ENCODE data around the gene PAPSS2. TPM values are rescaled to one million over a fixed set of nuclear protein-coding genes. Genes with fewer than 3 reads are reported as not detected.
A peak's percentile ranks its signal among the peaks of the same experiment; 100 is the strongest.

Gene PAPSS2
- total and polyA plus RNA-seq, 4 donors, result 24.3 to 86.5 (median 59.3) TPM

GRCh38 chr10:87626422-87626892, 33.2 kb upstream of the PAPSS2 start:
- no peaks in the 10 kb centered on the region for H3K9me3 ChIP-seq (ENCODE audit: control insufficient read depth in 4 of 4, low read length in 3 of 4)
- DNase-seq (ENCODE audit: low spot score), result no peak

GRCh38 chr10:87630171-87630570, 29.5 kb upstream of the PAPSS2 start:
- H3K9ac ChIP-seq (ENCODE audit: low read depth in 1 of 2, low read length in 2 of 2), result no peak overlapping the region
- no peaks in the 10 kb centered on the region for H3K27me3 ChIP-seq (ENCODE audit: control insufficient read depth in 4 of 4, insufficient read depth in 4 of 4, low read length in 3 of 4)
- no peaks in the 10 kb centered on the region for H3K36me3 ChIP-seq (ENCODE audit: control insufficient read depth in 4 of 4, insufficient read depth in 3 of 4, low read depth in 1 of 4, low read length in 3 of 4)
- no peak overlapping the region for H3K4me3 ChIP-seq (ENCODE audit: low read depth in 1 of 3, low read length in 3 of 3)
- H3K9me3 ChIP-seq (ENCODE audit: control insufficient read depth in 4 of 4, low read length in 3 of 4), result no peaks in the 10 kb centered on the region
- TF ChIP-seq SP1 (IDR thresholded peaks at IDR 0.05), result no peak
- TF ChIP-seq RXRA (IDR thresholded peaks at IDR 0.05), result no peak
- TF ChIP-seq RAD21 (IDR thresholded peaks at IDR 0.05), result no peak
- no peak for TF ChIP-seq TAF1 (conservative IDR thresholded peaks at IDR 0.05)
- WGBS, result 93% methylated on average over 7 of the region's 7 CpGs
- no peak for DNase-seq (ENCODE audit: low spot score)
- peaks cover 0 to 4% (median 4%) of the 10 kb centered on the region in 4 donors for H3K4me1 ChIP-seq (ENCODE audit: control insufficient read depth in 4 of 4, insufficient read depth in 4 of 4, low read length in 3 of 4)
- no peak overlapping the region for H3K27ac ChIP-seq (ENCODE audit: low read depth in 1 of 2, low read length in 2 of 2)

More at GRCh38 chr10:87626422-87626892, 33.2 kb upstream of the PAPSS2 start:
- Histone ChIP-seq H3K4me3 (ENCODE audit: low read depth in 1 of 3, low read length in 3 of 3) (no peak overlapping the region), H3K27me3 (ENCODE audit: control insufficient read depth in 4 of 4, insufficient read depth in 4 of 4, low read length in 3 of 4) (no peaks in the 10 kb centered on the region), H3K4me1 (ENCODE audit: control insufficient read depth in 4 of 4, insufficient read depth in 4 of 4, low read length in 3 of 4) (peaks cover 0 to 4% (median 0%) of the 10 kb centered on the region in 4 donors), H3K9ac (ENCODE audit: low read depth in 1 of 2, low read length in 2 of 2) (no peak overlapping the region), H3K36me3 (ENCODE audit: control insufficient read depth in 4 of 4, insufficient read depth in 3 of 4, low read depth in 1 of 4, low read length in 3 of 4) (no peaks in the 10 kb centered on the region), H3K27ac (ENCODE audit: low read depth in 1 of 2, low read length in 2 of 2) (no peak overlapping the region)
- TF ChIP-seq TAF1 (conservative IDR thresholded peaks at IDR 0.05) (no peak), HNF4G (IDR thresholded peaks at IDR 0.05) (no peak), CTCF (IDR thresholded peaks at IDR 0.05; ENCODE audit: low read depth, low read length, missing input control) (no peak), HNF4A (conservative IDR thresholded peaks at IDR 0.05) (no peak), FOXA1 (IDR thresholded peaks at IDR 0.05) (no peak), SP1 (IDR thresholded peaks at IDR 0.05) (no peak), GABPA (IDR thresholded peaks at IDR 0.05 in 1 of 2, conservative IDR thresholded peaks at IDR 0.05 in 1 of 2) (no peak), NR2F2 (IDR thresholded peaks at IDR 0.05) (no peak), YY1 (IDR thresholded peaks at IDR 0.05) (no peak), ZBTB33 (IDR thresholded peaks at IDR 0.05) (no peak)
- WGBS, result 97% methylated on average over 1 of the region's 1 CpG

GRCh38 chr10:87632454-87632853, 27.2 kb upstream of the PAPSS2 start:
- Histone ChIP-seq H3K4me3 (ENCODE audit: low read depth in 1 of 3, low read length in 3 of 3) (peak overlapping the region in 1 of 3 donors; percentile 13), H3K27ac (ENCODE audit: low read depth in 1 of 2, low read length in 2 of 2) (peak overlapping the region; percentile 31 to 66), H3K27me3 (ENCODE audit: control insufficient read depth in 4 of 4, insufficient read depth in 4 of 4, low read length in 3 of 4) (no peaks in the 10 kb centered on the region), H3K9ac (ENCODE audit: low read depth in 1 of 2, low read length in 2 of 2) (no peak overlapping the region), H3K4me1 (ENCODE audit: control insufficient read depth in 4 of 4, insufficient read depth in 4 of 4, low read length in 3 of 4) (peaks cover 0 to 17% (median 6%) of the 10 kb centered on the region in 4 donors), H3K9me3 (ENCODE audit: control insufficient read depth in 4 of 4, low read length in 3 of 4) (no peaks in the 10 kb centered on the region), H3K36me3 (ENCODE audit: control insufficient read depth in 4 of 4, insufficient read depth in 3 of 4, low read depth in 1 of 4, low read length in 3 of 4) (no peaks in the 10 kb centered on the region)
- no peak for DNase-seq (ENCODE audit: low spot score)
- 38% methylated on average over 4 of the region's 4 CpGs for WGBS
- TF ChIP-seq REST (IDR thresholded peaks at IDR 0.05) (no peak), HNF4A (conservative IDR thresholded peaks at IDR 0.05) (peak in 1 of 2 donors; percentile 8), GABPA (IDR thresholded peaks at IDR 0.05 in 1 of 2, conservative IDR thresholded peaks at IDR 0.05 in 1 of 2) (no peak), FOXA1 (IDR thresholded peaks at IDR 0.05) (no peak), TAF1 (conservative IDR thresholded peaks at IDR 0.05) (no peak), HNF4G (IDR thresholded peaks at IDR 0.05) (no peak), SP1 (IDR thresholded peaks at IDR 0.05) (no peak), NR2F2 (IDR thresholded peaks at IDR 0.05) (no peak), JUND (IDR thresholded peaks at IDR 0.05) (no peak), EGR1 (IDR thresholded peaks at IDR 0.05; ENCODE audit: low read depth in 2 of 2) (no peak), RXRA (IDR thresholded peaks at IDR 0.05) (no peak), ATF3 (IDR thresholded peaks at IDR 0.05) (no peak), MAX (IDR thresholded peaks at IDR 0.05) (peak; percentile 29), RAD21 (IDR thresholded peaks at IDR 0.05) (peak; percentile 34 to 50), FOXA2 (IDR thresholded peaks at IDR 0.05) (peak; percentile 27), YY1 (IDR thresholded peaks at IDR 0.05) (peak; percentile 60)

Measured in liver (tissue), 9 donors.